MM.1S (cell line): ENCODE data around the gene COP1.

Experiments used
- DNase-seq: peaks from one replicate; pipeline ENCODE4 v3.0.0-alpha.2; 2015
- H2AFZ ChIP-seq: fragments of 300-600 bp; sonication (generic); 2 replicates; pipeline ENCODE4 v1.6.0; 2016; ENCODE audit warnings: antibody characterized with exemption, low read length
- H3F3A ChIP-seq: fragments of 300-600 bp; sonication (generic); 2 replicates; pipeline ENCODE4 v1.6.1; 2016; ENCODE audit warnings: mild to moderate bottlenecking, antibody characterized with exemption, low read length, moderate library complexity, mixed read lengths; ENCODE audit not compliant: insufficient read depth
- H3K27ac ChIP-seq: fragments of 300-600 bp; sonication (generic); 2 replicates; pipeline ENCODE4 v1.5.1; 2016; ENCODE audit warnings: mild to moderate bottlenecking, low read length
- H3K27me3 ChIP-seq: fragments of 300-600 bp; sonication (generic); replicated peaks from 2 replicates; pipeline ENCODE4 v1.6.0; 2016; ENCODE audit warnings: low read length; ENCODE audit not compliant: insufficient read depth
- H3K36me3 ChIP-seq: fragments of 300-600 bp; sonication (generic); replicated peaks from 2 replicates; pipeline ENCODE4 v1.6.1; 2016; ENCODE audit warnings: mild to moderate bottlenecking, low read length, mixed read lengths; ENCODE audit not compliant: insufficient read depth
- H3K4me1 ChIP-seq: fragments of 300-600 bp; sonication (generic); 2 replicates; pipeline ENCODE4 v1.6.1; 2016; ENCODE audit warnings: low read length, mixed read lengths
- H3K4me2 ChIP-seq: fragments of 300-600 bp; sonication (generic); 2 replicates; pipeline ENCODE4 v1.6.0; 2016; ENCODE audit warnings: low read depth, low read length
- H3K4me3 ChIP-seq: fragments of 300-600 bp; sonication (generic); 2 replicates; pipeline ENCODE4 v1.5.1; 2016; ENCODE audit warnings: low read length, mixed read lengths
- H3K79me2 ChIP-seq: fragments of 300-600 bp; sonication (generic); 2 replicates; pipeline ENCODE4 v1.6.1; 2016; ENCODE audit warnings: mixed run types, low read length, mixed read lengths
- H3K9ac ChIP-seq: fragments of 300-600 bp; sonication (generic); 2 replicates; pipeline ENCODE4 v1.6.1; 2016; ENCODE audit warnings: low read length, mixed read lengths
- H3K9me2 ChIP-seq: fragments of 300-600 bp; sonication (generic); replicated peaks from 2 replicates; pipeline ENCODE4 v1.6.1; 2016; ENCODE audit warnings: mild to moderate bottlenecking, low read length, mixed read lengths; ENCODE audit not compliant: insufficient read depth
- H3K9me3 ChIP-seq: fragments of 300-600 bp; sonication (generic); replicated peaks from 2 replicates; pipeline ENCODE4 v1.6.1; 2016; ENCODE audit warnings: mild to moderate bottlenecking, low read length, mixed read lengths; ENCODE audit not compliant: insufficient read depth
- H4K20me1 ChIP-seq: fragments of 300-600 bp; sonication (generic); 2 replicates; pipeline ENCODE4 v1.6.1; 2016; ENCODE audit warnings: mild to moderate bottlenecking, low read length, moderate library complexity, mixed read lengths; ENCODE audit not compliant: insufficient read depth
- EZH2 ChIP-seq: fragments of 300-600 bp; sonication (generic); optimal IDR thresholded peaks from 2 replicates; pipeline ENCODE3; 2017; ENCODE audit warnings: low read depth, mild to moderate bottlenecking, antibody characterized with exemption, low read length, mixed read lengths
- EZH2phosphoT487 ChIP-seq: fragments of 300-600 bp; sonication (generic); IDR thresholded peaks from 2 replicates; pipeline ENCODE4 v1.6.1; 2018; ENCODE audit warnings: antibody characterized with exemption, low read length
- TF ChIP-seq, protein P1 (sequence below): fragments of 300-600 bp; sonication (generic); IDR thresholded peaks from 2 replicates; pipeline ENCODE4 v1.5.1; 2016; ENCODE audit warnings: antibody characterized with exemption, low read length, mixed read lengths

The COP1 gene

DNA sequence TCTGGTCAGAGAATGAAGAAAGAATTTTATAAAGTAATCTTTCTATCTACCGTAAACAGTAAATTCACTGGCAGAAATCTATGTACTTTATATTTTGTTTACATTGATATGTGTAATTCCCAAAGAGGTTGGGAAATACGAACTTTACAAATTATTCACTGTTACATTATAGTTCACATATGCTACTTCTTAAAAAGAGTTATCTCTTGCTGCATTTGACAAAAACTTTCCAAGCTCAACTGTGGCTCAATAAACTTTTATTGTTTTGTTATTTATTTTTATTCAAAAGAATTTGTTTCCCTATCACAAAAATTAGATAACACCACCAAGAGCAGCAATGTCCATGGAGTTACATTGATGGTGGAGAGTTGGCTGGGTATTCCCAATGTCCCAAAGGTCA lies 262.5 kb downstream of the COP1 start:
- DNase-seq = no peak
- no peaks in the 10 kb centered on the region for H3K9me3 ChIP-seq
- no peak for TF ChIP-seq EZH2phosphoT487
- TF ChIP-seq, protein P1, sequence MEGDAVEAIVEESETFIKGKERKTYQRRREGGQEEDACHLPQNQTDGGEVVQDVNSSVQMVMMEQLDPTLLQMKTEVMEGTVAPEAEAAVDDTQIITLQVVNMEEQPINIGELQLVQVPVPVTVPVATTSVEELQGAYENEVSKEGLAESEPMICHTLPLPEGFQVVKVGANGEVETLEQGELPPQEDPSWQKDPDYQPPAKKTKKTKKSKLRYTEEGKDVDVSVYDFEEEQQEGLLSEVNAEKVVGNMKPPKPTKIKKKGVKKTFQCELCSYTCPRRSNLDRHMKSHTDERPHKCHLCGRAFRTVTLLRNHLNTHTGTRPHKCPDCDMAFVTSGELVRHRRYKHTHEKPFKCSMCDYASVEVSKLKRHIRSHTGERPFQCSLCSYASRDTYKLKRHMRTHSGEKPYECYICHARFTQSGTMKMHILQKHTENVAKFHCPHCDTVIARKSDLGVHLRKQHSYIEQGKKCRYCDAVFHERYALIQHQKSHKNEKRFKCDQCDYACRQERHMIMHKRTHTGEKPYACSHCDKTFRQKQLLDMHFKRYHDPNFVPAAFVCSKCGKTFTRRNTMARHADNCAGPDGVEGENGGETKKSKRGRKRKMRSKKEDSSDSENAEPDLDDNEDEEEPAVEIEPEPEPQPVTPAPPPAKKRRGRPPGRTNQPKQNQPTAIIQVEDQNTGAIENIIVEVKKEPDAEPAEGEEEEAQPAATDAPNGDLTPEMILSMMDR = no peak
- no peak for TF ChIP-seq EZH2
- no peak overlapping the region for H3K4me3 ChIP-seq
- H2AFZ ChIP-seq = no peak overlapping the region
- no peaks in the 10 kb centered on the region for H3K4me1 ChIP-seq
- no peak overlapping the region for H3K4me2 ChIP-seq
- no peaks in the 10 kb centered on the region for H3K9me2 ChIP-seq
- no peaks in the 10 kb centered on the region for H3K27me3 ChIP-seq
- H4K20me1 ChIP-seq = no peaks in the 10 kb centered on the region
- no peaks in the 10 kb centered on the region for H3F3A ChIP-seq
- no peaks in the 10 kb centered on the region for H3K36me3 ChIP-seq
- no peak overlapping the region for H3K9ac ChIP-seq
- H3K27ac ChIP-seq = no peak overlapping the region
- H3K79me2 ChIP-seq = no peaks in the 10 kb centered on the region

DNA sequence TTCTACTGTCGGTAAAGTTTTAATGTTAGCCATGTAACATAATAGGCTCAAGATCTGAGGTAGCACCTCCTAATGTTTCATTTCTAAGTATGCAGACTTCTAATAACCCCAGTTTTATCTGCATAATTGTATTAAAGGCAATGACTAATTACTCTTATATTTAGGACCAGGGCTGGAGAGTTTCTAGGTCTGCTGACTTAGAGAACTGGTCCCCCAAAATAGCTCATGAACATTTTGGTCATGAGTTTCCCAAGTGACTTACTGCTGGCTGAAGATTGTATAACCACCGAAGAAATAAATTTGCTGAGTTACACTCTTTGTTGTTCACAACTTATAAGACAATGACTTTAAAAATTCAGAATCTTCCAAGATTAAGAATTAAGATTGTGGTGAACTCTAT lies 265.9 kb downstream of the COP1 start:
- H3F3A ChIP-seq = no peaks in the 10 kb centered on the region
- no peaks in the 10 kb centered on the region for H3K27me3 ChIP-seq
- H3K27ac ChIP-seq = no peak overlapping the region
- H3K9me2 ChIP-seq = no peaks in the 10 kb centered on the region
- no peaks in the 10 kb centered on the region for H3K4me1 ChIP-seq
- DNase-seq = no peak
- no peaks in the 10 kb centered on the region for H3K79me2 ChIP-seq
- no peak overlapping the region for H3K4me3 ChIP-seq
- H3K4me2 ChIP-seq = no peak overlapping the region
- H3K9ac ChIP-seq = no peak overlapping the region
- TF ChIP-seq EZH2phosphoT487 (no peak), EZH2 (no peak)
- TF ChIP-seq, protein P1 = no peak
- H3K36me3 ChIP-seq = no peaks in the 10 kb centered on the region
- H3K9me3 ChIP-seq = no peaks in the 10 kb centered on the region
- no peak overlapping the region for H2AFZ ChIP-seq
- no peaks in the 10 kb centered on the region for H4K20me1 ChIP-seq

DNA sequence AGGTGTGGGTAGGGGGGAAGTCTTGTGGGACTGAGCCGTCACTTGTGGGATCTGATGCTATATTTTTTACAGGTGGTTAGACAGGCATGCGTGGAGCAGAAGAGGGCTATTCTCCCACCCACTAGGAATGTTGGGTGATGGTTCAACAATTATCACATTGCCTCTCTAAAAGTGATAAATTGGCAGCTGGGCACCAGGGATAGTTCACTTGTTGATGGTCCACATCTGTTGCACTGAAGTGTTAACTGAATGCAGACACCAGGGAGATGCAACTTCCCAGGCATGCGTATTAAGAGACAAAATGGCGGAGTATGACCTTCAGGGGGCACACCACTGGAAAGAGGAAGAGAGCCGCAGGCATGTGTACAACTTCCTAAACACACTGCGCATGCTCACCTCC lies 270.4 kb downstream of the COP1 start:
- TF ChIP-seq, protein P1 = no peak
- no peak for TF ChIP-seq EZH2phosphoT487
- TF ChIP-seq EZH2 = no peak
- Histone ChIP-seq H3F3A (no peaks in the 10 kb centered on the region), H3K9ac (no peak overlapping the region), H3K9me3 (no peaks in the 10 kb centered on the region), H3K4me3 (no peak overlapping the region), H3K4me2 (no peak overlapping the region), H2AFZ (no peak overlapping the region), H3K4me1 (no peaks in the 10 kb centered on the region), H3K79me2 (no peaks in the 10 kb centered on the region), H3K36me3 (no peaks in the 10 kb centered on the region), H3K27me3 (no peaks in the 10 kb centered on the region), H3K27ac (no peak overlapping the region), H4K20me1 (no peaks in the 10 kb centered on the region), H3K9me2 (no peaks in the 10 kb centered on the region)
- DNase-seq = no peak
